Aorta (tissue), 5 donors: ENCODE data around the gene RTN4RL1. TPM values are rescaled to one million over a fixed set of nuclear protein-coding genes. Genes with fewer than 3 reads are reported as not detected.

Source experiments
- ATAC-seq: fragments of 200-7000 bp; cut with Tn5 transposase; one replicate; pipeline ENCODE4 v1.9.1; 2022; ENCODE audit warnings: moderate library complexity; ENCODE audit not compliant: low FRiP score
- DNase-seq, 2 donors: peaks; one replicate each; pipeline ENCODE4 v3.0.0-alpha.2; 2020
- H3K27ac ChIP-seq, 2 donors: one replicate each; pipeline ENCODE4 v1.5.1; 2013; ENCODE audit warnings: low read length in 2 of 2, mild to moderate bottlenecking in 2 of 2, moderate library complexity in 2 of 2, control low read depth in 1 of 2, inconsistent platforms in 1 of 2, low read depth in 1 of 2
- H3K27me3 ChIP-seq, 2 donors: one replicate each; pipeline ENCODE4 v1.6.1; 2013; ENCODE audit warnings: control low read depth in 1 of 2, low read length in 1 of 2, mild to moderate bottlenecking in 1 of 2, moderate library complexity in 1 of 2; ENCODE audit not compliant: insufficient read depth in 2 of 2, control insufficient read depth in 1 of 2
- H3K36me3 ChIP-seq, 2 donors: one replicate each; pipeline ENCODE4 v1.6.1; 2013; ENCODE audit warnings: control low read depth in 1 of 2, low read length in 1 of 2, mild to moderate bottlenecking in 1 of 2; ENCODE audit not compliant: insufficient read depth in 2 of 2, control insufficient read depth in 1 of 2
- H3K4me1 ChIP-seq, 2 donors: one replicate each; pipeline ENCODE4 v1.6.1; 2013; ENCODE audit warnings: low read length in 2 of 2, control low read depth in 1 of 2, mild to moderate bottlenecking in 1 of 2, moderate library complexity in 1 of 2; ENCODE audit not compliant: insufficient read depth in 2 of 2, control insufficient read depth in 1 of 2
- H3K4me3 ChIP-seq, 2 donors: one replicate each; pipeline ENCODE4 v1.5.1; 2013; ENCODE audit warnings: low read length in 2 of 2, control low read depth in 1 of 2, mild to moderate bottlenecking in 1 of 2
- H3K9me3 ChIP-seq: one replicate; pipeline ENCODE4 v1.6.1; 2013; ENCODE audit warnings: mild to moderate bottlenecking, low read length; ENCODE audit not compliant: control insufficient read depth
- WGBS, 2 donors: extraction: QIAGEN DNeasy Blood & Tissue Kit; methylation state at CpG; one replicate each; pipeline ENCODE4 v1.1.7; 2013; 5-methylcytosine and 5-hydroxymethylcytosine counted together
- intact Hi-C, 2 donors: fragments of 100-400 bp; cut with DNase I; formaldehyde crosslinking; loops; one replicate each; pipeline versions ENCODE4 v1.14.2 to v1.15.0; 2022
- polyA plus RNA-seq, 2 donors: library from polyadenylated mRNA; stranded (reverse); fragments of 200-250 nt; gene quantifications; one replicate each; pipeline ENCODE4 v1.2.3, GENCODE V29; 2013
- total RNA-seq, 2 donors: library from RNA; stranded (reverse); fragmentation: NEBNext Ultra II Directional; extraction: Animal tissue kit (Norgen Biotek cat#: 25700); gene quantifications; one replicate each; pipeline ENCODE4 v1.2.1, GENCODE V29; 2021
- donor health status: healthy with polysubstance abuse.
- donor health status: Bipolar disorder and iron deficiency.
- donor health status: DM: no; HTN: no; CAD: no.
- donor health status: DM: no; HTN: no; CAD: no.
- donor health status: DM: yes; HTN: yes; CAD: no.

The RTN4RL1 gene
- total and polyA plus RNA-seq, 4 donors, result 0.25 to 5.2 (median 2.2) TPM

GRCh38 chr17:2049333-2050299 is 24.5 kb upstream of the RTN4RL1 start:
- WGBS, 2 donors, result 2 to 3% methylated on average over 55 to 104 of the region's 104 CpGs
- H3K4me1 ChIP-seq, result no peaks in the 10 kb centered on the region

GRCh38 chr17:2048805-2049204 is 23.7 kb upstream of the RTN4RL1 start:
- intact Hi-C loops, result loop anchor here in 1 of 2 donors (10.0 kb wide), 1 partner anchor 324 kb away; the partner anchor contains the start of gene WDR81

More at GRCh38 chr17:2049333-2050299, 24.5 kb upstream of the RTN4RL1 start:
- intact Hi-C loops, result loop anchor here in 1 of 2 donors (10.0 kb wide), 1 partner anchor 325 kb away; the partner anchor contains the start of gene WDR81
- DNase-seq (peak; percentile 91 to 97), ATAC-seq (peak; percentile 78)
- no peaks in the 10 kb centered on the region for H3K9me3 ChIP-seq
- H3K27ac ChIP-seq, result no peak overlapping the region
- no peaks in the 10 kb centered on the region for H3K27me3 ChIP-seq
- peak overlapping the region; percentile 34 to 39 for H3K4me3 ChIP-seq
- H3K36me3 ChIP-seq, result no peaks in the 10 kb centered on the region

GRCh38 chr17:2047590-2047989 is 22.5 kb upstream of the RTN4RL1 start:
- WGBS, 2 donors, result 94 to 95% methylated on average over 6 of the region's 6 CpGs
- intact Hi-C loops, result loop anchor here in 1 of 2 donors (10.0 kb wide), 1 partner anchor 323 kb away; the partner anchor contains the start of gene WDR81
- no peak overlapping the region for H3K4me3 ChIP-seq
- H3K27me3 ChIP-seq, result no peaks in the 10 kb centered on the region
- no peak overlapping the region for H3K27ac ChIP-seq
- no peaks in the 10 kb centered on the region for H3K9me3 ChIP-seq
- H3K36me3 ChIP-seq, result no peaks in the 10 kb centered on the region
- ATAC-seq (no peak), DNase-seq (no peak)
- H3K4me1 ChIP-seq, result no peaks in the 10 kb centered on the region

More at GRCh38 chr17:2048805-2049204, 23.7 kb upstream of the RTN4RL1 start:
- ATAC-seq, result no peak
- WGBS, 2 donors, result 18% methylated on average over 9 of the region's 9 CpGs
- no peak overlapping the region for H3K4me3 ChIP-seq
- no peaks in the 10 kb centered on the region for H3K27me3 ChIP-seq
- no peaks in the 10 kb centered on the region for H3K9me3 ChIP-seq
- no peak overlapping the region for H3K27ac ChIP-seq
- no peak for DNase-seq
- no peaks in the 10 kb centered on the region for H3K36me3 ChIP-seq
- H3K4me1 ChIP-seq, result no peaks in the 10 kb centered on the region

- Histone ChIP-seq H3K4me1 (no peaks in the 10 kb centered on the region), H3K4me3 (no peak overlapping the region), H3K36me3 (no peaks in the 10 kb centered on the region), H3K9me3 (no peaks in the 10 kb centered on the region), H3K27ac (no peak overlapping the region), H3K27me3 (no peaks in the 10 kb centered on the region)
- intact Hi-C loops, result loop anchor here (5.0 to 10.0 kb wide), 2 partner anchors 137 to 320 kb away; partner anchors contain the start of gene WDR81 (in 1 of the 2)
- WGBS, 2 donors, result 91 to 94% methylated on average over 5 of the region's 5 CpGs
- ATAC-seq (no peak), DNase-seq (no peak)
Observed at GRCh38 chr17:2044263-2044894, 19.2 kb upstream of the RTN4RL1 start.

- Histone ChIP-seq H3K9me3 (no peaks in the 10 kb centered on the region), H3K27me3 (no peaks in the 10 kb centered on the region), H3K4me1 (no peaks in the 10 kb centered on the region), H3K27ac (peak overlapping the region in 1 of 2 donors; percentile 2), H3K36me3 (no peaks in the 10 kb centered on the region), H3K4me3 (no peak overlapping the region)
- ATAC-seq (no peak), DNase-seq (no peak)
- intact Hi-C loops, result loop anchor here (5.0 to 10.0 kb wide), 2 partner anchors 136 to 319 kb away; partner anchors contain the start of gene WDR81 (in 1 of the 2)
- WGBS, 2 donors, result 51 to 52% methylated on average over 6 of the region's 6 CpGs
Observed at GRCh38 chr17:2043785-2044184, 18.7 kb upstream of the RTN4RL1 start.

- Histone ChIP-seq H3K9me3 (no peaks in the 10 kb centered on the region), H3K4me1 (no peaks in the 10 kb centered on the region), H3K27ac (no peak overlapping the region), H3K27me3 (no peaks in the 10 kb centered on the region), H3K4me3 (no peak overlapping the region), H3K36me3 (no peaks in the 10 kb centered on the region)
- 79 to 82% methylated on average over 5 of the region's 5 CpGs for WGBS, 2 donors
- no peak for DNase-seq
- intact Hi-C loops, result loop anchor here (5.0 to 10.0 kb wide), 2 partner anchors 136 to 318 kb away; partner anchors contain the start of gene WDR81 (in 1 of the 2)
- ATAC-seq, result no peak
Observed at GRCh38 chr17:2042933-2043332, 17.8 kb upstream of the RTN4RL1 start.

GRCh38 chr17:2042390-2042847 is 17.3 kb upstream of the RTN4RL1 start:
- DNase-seq (no peak), ATAC-seq (peak; percentile 15)
- Histone ChIP-seq H3K27ac (peak overlapping the region in 1 of 2 donors; percentile 31), H3K9me3 (no peaks in the 10 kb centered on the region), H3K4me1 (no peaks in the 10 kb centered on the region), H3K36me3 (no peaks in the 10 kb centered on the region), H3K27me3 (no peaks in the 10 kb centered on the region), H3K4me3 (peak overlapping the region; percentile 38 to 44)
- WGBS, 2 donors, result 17% methylated on average over 17 of the region's 17 CpGs
- intact Hi-C loops, result loop anchor here (5.0 to 10.0 kb wide), 2 partner anchors 135 to 318 kb away; partner anchors contain the start of gene WDR81 (in 1 of the 2)
